GM19240 (cell line): ENCODE measurements around the gene TRPM4.
"Not testable (repeated sequence)": the region's sequence is repeated elsewhere in the genome, so short reads cannot be mapped to it uniquely, and the experiment has no call there.

Source experiments
- DNase-seq: peaks from one replicate; pipeline ENCODE4 v3.0.0; 2011; ENCODE audit warnings: low spot score; ENCODE audit not compliant: insufficient read length

TRPM4 gene

DNA sequence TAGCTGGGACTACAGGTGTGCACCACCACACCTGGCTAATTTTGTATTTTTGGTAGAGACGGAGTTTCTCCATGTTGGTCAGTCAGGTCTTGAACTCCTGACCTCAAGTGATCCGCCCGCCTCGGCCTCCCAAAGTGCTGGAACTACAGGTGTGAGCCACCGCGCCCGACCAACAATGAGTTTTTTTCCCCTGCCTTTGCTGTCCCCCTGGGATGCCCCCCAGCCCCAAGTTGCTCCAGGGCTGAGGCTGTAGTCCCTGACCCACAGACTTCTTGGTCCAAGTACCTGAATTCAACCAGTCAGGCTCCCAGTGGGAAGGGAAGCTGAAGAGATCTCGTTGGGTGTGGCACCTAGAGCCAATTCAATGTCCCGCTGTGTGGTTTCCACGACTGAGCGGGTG is 66.8 kb downstream of the TRPM4 start:
- not testable (repeated sequence) for DNase-seq

DNA sequence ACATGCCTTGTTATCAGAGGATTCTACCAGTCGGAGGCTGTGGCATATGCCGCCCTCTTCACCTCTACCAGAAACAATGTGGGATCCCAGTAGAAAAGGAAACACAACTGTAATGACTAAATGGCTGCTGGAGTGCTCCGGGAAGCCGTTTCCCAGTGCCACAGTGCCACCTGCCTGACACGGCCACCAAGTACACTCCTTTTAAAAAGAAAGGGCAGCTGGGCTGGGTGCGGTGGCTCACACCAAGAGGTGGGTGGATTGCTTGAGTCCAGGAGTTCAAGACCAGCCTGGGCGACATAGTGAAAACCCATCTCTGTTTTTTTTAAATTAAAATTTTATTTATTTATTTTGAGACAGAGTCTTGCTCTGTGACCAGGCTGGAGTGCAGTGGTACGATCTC is 67.3 kb downstream of the TRPM4 start:
- DNase-seq = no peak

DNA sequence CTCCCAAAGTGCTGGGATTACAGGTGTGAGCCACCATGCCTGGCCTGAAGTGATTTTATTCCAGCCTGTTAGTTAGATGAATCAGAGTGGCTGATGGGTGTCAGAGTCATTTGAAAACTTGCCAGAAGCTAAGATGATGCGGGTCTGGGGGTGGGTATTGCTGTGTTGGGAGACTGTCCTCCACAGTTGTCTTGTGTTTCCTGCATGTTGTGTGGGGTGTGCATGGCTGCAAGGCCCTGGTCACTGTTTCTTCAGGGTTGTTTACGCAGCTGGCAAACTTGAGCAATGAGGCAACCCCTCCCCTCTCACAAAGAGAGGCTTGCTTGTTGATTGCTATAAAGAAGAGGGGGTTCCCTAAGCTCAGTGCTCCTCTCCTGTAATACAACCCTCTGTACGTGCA is 71.8 kb downstream of the TRPM4 start:
- no peak for DNase-seq

DNA sequence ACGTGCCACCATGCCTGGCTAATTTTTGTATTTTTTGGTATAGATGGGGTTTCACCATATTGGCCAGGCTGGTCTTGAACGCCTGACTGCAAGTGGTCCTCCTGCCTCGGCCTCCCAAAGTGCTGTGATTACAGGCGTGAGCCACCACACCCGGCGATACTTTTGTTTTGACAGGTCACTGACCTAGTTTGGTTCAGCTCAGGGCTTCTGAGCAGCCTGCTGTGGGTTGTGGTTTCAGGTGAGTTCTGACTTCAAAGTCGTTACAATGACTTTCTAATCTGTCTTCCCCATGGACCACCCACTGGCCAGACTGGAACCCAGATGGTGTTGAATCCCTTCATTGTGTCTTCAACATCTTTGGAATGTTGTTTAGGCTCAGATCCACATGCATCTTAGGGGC is 73.8 kb downstream of the TRPM4 start:
- DNase-seq = peak; percentile 50

DNA sequence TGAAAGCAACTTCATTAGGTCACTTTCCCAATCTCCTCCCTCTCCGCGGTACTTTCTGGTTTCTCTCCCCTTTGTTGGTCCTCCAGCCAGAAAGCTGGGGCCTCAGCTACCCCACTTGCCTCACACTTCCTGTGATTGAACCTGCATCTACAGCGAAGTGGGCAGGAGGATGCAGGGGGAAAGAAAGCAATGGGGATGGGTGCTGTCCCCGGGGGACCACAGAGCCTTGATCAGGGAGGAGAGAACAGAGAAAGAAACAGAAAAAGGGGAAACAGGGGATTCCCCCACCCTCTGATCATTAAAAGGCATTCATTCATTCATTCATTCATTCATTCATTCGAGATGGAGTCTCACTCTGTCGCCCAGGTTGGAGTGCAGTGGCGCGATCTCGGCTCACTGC is 74.2 kb downstream of the TRPM4 start:
- DNase-seq = no peak

GRCh38 chr19:49233163-49233562 is 75.6 kb downstream of the TRPM4 start:
- no peak for DNase-seq

DNA sequence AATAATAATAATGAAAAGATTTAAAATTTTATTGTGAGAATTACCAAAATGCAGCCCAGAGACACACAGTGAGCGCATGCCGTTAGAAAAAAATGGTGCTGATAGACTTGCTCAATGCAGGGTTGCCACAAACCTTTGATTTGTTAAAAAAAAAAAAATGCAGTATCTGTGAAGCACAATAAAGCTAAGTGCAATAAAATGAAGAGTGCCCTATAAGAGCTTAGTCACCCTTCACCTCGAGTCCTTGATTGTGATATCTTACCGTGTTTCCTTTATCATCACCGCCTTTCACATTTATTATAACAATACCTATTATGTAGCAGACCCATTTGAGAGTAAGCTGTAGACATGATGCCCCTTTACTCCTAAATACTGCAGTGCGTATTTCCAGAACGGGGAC is 84.2 kb downstream of the TRPM4 start:
- DNase-seq = no peak

DNA sequence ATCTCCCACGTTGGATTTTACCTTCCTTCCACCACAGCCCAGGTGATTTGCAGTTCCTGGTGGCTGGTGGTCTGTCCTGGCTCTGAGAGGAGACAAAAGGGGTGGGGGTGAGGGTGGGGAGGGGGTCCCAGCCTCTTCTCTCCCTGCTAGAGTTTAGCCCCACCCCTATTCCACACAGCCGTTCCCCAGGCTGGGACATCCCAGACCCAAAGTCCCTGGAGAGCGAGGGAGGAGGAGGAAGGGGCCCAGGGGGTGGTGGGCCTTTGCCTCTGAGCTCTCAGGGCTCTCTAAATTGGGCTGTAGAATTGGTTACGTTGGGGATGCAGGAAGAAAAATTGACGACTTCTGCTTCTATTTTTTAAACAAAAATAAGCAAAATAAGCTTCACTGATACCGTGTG is 85.5 kb downstream of the TRPM4 start:
- DNase-seq = no peak

- no peak for DNase-seq
Observed at GRCh38 chr19:49243726-49244125, 86.1 kb downstream of the TRPM4 start.

DNA sequence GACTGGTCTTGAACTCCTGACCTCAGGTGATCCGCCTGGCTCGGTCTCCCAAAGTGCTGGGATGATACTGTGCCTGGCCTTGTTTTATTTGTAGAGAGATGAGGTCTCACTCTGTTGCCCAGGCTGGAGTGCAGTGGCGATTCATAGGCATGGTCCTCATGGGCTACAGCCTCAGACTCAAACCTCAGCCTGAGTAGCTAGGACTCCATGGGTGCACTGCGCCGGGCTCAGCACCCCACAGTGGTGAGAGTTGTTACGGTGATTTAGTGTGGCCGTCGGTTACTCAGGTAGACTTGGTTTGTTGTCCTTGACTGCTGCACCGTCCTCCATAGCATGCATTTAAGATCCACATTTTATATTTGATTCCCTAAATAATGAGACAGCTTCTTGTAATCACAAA is 86.7 kb downstream of the TRPM4 start:
- DNase-seq = no peak

DNA sequence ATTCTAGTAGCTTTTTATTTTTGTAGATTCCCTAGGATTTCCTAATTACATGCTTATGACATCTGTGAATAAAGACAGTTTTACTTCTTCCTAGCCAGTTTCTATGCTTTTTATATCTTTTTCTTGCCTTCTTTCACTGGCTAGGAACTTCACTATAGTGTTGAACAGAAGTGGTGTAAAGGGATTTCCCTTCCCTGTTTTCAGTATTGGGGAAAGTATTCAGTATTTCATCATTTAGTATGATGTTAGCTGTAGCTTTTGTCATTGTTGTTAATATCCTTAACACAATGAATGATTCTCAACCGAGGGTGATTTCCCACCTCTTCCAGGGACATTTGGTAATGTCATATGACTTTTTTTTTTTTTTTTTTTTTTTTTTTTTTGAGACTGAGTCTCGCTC is 90.1 kb downstream of the TRPM4 start:
- no peak for DNase-seq

DNA sequence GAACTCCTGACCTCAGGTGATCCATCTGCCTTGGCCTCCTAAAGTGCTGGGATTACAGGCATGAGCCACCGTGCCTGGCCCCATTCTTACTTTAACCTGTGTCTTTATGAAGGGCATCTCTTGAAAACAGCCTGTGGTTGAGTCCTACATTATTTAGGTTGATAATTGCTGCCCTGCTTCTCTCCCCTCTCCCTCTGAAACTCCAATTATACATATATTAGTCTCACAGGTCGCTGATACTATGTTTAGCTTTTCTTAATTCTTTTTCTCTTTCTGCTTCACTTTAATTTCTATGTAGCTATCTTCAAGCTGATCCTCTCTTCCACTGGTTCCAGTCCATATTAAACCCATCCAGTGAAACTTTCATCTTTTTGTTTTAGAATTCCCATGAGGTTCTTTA is 92.3 kb downstream of the TRPM4 start:
- DNase-seq = no peak

- DNase-seq = no peak
Observed at GRCh38 chr19:49255674-49256073, 98.1 kb downstream of the TRPM4 start.

- DNase-seq = no peak
Observed at GRCh38 chr19:49256691-49257090, 99.1 kb downstream of the TRPM4 start.
